Measurements from ENCODE around the gene SENP1.

SENP1 gene

DNA sequence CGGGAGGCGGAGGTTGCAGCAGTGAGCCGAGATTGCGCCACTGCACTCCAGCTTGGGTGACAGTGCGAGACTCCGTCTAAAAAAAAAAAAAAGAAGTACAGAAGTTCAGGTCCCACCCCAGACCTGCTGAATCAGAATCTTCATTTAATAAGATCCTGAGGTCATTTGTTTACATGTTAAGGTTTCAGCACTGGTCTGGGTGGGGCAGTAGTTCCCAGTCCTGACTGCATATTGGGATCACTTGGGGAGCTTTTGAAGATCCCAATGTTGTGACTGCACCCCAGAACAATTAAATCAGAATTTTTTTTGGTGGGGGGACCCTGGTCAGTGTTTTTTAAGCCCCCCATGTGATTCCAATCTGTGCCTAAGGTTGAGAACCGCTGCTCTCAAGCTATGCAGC lies 89.9 kb downstream of the SENP1 start:
- DNase-seq = no peak

DNA sequence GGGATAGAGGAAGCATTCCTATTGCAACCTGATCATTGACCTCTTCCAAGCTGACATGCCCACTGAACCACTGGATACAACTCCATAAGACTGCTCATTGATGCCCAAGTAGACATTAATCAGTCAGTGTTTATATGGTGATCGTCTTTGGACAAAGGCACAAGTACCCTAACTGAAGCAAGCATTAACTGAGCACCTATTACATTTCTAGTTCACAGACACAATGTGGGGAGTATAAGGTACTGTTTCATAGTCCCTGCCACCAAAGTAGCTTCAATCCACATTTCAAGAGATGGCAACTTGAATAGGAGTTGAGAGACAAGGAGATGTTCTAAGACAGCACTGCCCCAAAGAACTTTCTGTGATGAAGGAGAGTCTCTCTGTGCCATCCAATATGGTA lies 90.8 kb downstream of the SENP1 start:
- no peak for DNase-seq

DNA sequence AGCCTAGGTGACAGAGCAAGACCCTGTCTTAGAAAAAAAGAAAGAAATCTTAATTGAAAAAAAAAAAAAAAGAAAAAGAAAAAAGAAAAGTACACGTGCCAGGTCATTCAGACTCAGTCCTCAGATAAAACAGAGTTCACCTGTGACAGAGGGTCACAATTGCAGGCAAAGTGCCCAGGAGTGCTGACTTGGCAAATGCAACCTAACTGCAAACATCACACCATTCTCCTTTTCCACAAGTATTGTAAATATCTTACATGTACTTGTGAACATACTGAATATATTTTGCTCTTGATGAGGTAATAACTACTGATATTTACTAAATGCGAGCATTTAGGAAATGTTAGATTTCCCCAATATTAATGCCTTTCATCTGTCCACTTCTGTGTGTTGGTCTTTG lies 92.6 kb downstream of the SENP1 start:
- DNase-seq = no peak

DNA sequence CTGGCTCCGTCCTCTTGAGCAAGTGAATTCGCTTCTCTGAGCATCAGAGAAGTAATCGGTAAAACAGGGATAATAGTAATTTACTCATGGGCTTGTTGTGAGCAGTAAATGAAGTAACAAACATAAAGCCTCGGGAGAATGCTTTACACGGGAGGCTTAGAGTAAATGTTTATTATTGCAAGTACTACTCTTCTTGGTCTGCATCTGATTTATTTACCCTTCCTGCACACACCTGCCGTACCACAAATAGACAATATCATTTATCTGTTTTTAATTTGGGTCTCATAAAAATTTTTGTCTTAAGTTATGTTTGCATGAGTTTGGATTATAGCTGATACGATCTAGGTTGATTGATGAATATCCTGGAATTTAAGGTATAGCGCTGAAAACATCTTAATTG lies 93.8 kb downstream of the SENP1 start:
- no peak for DNase-seq

DNA sequence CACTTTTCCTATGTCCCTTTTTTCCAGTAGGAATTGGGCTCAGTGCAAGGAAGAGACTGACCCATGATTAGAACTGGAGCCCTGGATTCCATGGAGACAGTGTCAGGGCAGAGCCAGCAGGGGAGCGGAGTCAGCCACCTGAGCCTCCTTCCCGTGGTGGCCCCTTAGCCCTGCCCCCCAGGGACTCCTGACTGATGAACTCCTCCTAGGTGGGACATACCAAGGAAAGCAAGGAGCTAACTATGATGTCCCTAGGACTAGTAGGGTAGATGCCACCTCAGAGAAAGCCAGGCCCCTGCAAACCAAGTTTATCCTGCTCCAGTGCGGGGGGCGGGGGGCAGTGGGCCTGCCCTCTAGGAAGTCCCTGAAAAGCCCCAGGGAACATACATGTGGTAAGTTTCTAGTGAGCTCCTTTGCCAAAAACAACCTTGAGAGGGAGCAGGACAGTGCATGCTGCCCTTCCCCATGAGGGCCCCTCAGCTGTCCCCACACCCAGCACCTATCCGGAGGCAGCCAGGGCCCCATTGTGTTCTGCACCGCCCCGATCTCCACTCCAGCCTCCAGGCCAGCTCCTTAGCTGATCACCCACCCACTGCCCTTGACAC lies 95.4 kb downstream of the SENP1 start:
- no peak for DNase-seq

DNA sequence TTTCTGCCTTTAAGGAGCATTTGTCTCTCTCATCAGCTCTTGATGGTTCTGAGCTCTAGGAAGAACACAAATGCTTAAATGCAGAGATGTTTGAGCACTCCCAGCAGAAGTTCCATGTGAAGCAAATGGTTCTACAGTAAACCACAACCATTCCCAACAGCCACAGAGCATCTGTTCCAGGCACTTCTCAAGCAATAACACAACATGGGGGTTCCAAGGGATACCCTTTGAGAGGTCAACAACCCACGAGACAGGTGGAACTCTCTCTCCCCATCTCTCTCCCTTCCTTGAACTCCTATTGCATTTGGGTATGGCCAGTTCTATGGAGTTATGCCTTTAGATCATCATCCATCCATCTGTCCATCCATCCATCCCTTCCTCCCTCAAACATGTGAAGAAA lies 96.4 kb downstream of the SENP1 start:
- no peak for DNase-seq

DNA sequence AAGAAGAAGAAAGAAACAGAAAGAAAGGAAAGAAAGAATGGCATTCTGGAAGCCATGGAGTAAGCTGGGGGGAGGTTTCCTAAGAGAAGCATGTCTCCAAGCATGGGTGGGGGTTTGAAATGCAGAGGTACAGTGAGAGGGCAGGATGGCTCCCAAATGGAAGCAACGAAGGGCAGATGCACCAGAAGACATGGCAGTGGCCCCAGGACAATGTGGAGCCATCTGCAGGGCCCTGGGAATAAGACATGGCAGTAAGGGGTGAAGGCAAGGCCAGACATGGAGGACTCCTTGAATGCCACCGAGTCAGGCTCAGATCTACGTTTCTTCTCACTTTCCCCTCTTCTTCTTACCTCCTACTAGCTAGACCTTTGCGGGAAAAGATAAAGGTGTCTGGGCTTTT lies 96.9 kb downstream of the SENP1 start:
- DNase-seq = no peak

DNA sequence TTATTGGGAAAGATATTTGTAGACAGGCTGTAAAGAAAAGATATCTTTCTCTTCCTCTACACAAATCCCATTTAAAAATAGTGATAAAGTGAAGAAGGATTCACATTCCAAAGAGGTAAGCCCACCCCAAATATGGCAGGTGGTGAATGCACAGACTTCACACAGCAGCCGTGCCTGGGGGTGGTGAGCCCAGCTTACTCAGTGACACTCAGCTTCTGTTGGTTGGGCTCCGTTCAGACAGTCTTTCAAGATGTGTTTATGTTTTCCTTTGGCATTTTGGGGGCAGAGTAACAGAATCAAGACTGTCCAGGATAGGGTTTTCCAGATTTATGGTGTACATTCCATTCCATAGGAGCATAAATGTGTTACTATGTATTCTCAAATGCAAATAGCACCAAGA lies 97.5 kb downstream of the SENP1 start:
- no peak for DNase-seq

DNA sequence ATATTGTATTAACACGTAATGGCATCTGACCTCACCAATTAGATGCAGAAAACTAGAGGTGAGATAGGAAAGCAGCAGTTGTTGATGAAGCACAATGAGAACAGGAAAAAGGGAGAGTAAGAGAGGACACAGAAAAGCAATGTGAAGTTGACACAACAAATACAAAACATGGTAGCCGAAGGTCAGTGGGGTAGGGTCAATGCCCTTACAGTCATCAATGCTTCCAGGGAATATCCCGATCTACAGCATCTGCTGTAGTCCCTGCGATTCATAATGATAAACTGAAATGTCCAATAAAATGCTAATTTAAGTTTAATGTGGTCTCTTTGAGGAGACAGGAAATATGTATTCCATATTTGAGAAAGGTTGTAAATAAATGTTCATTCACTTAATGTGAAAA lies 98.7 kb downstream of the SENP1 start:
- DNase-seq = no peak

DNA sequence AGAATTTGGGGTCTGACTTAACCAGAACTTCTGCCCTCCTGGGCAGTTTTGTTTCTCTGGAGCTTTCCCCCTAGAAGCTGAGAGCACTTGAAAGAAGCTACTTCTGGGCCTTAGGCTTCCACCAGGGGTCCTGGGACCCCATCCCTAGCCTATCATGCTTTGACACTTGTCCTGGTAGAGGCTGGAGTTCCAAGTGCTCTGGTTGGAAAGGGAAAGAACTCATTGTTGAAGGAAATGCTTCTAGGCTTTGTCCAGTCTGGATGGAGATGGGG lies 100.2 kb downstream of the SENP1 start:
- no peak for DNase-seq

DNA sequence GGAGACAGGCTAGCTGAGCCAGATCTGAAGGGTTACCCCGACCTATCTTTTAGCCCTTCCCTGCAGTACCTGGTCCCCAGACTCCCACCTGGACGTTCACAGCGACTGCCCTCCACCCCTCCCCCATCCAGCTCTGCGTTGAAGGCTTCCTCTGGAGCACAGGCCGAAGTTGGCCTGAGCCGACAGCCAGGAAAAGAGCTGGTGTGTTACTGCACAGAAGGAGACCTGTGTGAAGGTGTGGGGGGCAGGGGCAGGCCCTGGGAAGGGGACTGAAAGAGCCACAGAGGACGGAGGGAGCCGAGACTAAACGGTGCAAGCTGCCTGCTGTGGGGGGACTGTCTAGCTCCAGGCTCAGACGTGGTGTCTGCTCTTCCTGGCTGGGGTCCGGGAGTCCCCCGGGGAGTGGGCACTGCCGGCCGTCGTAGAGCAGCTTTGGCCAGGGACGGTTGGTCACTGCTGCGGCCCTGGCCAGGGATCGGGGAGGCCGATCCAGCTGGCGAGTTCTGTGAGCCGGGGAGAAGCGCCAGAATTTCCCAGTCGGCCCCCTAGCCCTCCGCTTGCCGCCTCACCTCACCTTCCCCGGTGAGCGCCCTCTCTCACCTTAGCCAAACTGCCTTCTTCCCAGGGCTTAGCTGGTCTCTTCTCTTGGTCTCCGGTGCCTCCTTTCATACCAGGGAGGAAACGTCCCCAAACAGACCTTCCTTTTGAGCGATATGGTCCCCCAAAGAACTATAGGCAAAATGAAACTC lies 100.7 kb downstream of the SENP1 start:
- DNase-seq = no peak

DNA sequence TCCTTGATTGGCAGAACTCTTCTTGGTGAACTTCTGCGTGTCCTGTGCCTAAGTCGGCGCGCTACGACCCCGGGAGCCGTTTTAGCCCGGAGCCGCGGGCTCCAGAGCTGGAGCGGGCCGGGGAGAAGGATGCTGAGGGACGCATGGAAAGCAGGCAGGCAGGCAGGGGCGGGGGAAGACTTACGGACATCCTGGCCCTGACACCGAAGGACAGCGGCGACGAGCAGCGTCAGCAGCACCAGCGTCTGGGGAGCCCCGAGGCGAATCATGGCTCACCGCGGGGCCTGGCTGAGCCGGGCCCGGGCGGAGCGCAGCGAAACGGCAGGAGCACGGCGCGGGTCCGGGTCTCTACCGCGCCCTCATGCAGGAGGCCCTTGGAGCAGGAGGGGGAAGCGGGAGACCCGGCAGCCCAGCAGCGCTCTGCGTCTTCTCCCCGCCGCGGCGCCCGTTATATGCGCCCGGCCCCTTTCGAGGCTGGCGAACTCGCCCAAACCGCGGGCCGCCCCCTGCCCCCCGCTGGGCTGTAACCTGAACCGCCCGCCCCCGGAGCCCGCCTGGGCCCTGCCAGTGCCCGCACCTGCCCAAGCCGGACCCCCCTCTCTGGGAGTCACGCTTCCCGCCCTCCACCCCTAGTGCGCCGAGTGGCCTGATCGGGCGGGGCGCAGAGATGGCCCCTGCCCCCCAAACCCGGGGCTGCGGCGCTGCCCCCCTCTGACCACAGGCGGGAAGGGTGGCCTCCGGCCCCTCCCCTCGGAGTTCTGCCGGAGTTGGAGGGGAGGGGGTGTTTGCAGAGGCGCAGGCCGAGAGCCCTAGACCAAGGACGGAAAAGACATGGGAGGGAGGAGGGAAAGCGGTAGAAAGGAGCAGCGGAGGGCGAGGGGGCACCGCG lies 101.6 kb downstream of the SENP1 start, which contains the start of gene COL2A1:
Gene COL2A1 (minus strand): TSS at position 424 of the 889 bp plus-strand sequence. CDS start 155 bp downstream, at position 269.
- DNase-seq = peak; percentile 47

DNA sequence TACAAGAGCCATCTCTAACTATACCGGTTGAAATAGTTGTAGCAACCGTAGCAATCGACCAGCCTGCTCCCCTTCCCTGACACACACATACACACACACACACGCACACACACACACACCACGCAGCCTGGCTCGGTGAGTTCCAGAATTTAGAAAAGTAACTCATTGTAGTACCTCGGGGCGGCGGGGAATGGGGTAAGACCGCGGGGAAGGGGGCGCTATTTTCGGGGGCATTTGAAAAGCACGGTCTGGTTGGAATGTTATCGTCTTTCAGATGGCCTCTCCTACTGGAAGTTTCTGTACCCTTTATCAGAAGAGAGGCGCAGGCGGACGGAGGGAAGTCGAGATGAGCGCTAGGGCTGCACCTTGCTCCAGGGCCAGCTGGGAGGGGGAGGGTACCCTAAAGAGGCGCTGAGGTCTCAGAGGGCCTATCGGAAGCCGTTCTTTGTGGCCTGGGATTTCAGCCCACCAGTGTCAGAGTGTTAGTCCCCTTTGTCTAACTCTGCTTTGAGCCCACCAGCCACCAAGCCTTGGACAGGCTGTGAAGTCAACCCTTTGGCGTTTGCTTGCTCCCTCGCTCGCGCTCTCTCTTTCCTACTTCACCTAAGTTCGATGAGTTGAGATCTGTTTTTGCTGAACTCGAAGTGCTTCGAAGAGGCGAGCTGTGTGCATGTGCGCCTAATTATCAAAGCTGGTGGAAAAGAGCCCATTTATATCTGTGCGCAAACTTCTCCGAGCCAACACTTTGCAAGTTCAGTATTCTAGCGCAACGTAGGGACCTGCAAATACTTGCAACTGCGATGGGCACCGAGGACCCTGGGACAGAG lies 102.4 kb downstream of the SENP1 start:
- peak; percentile 30 for DNase-seq

DNA sequence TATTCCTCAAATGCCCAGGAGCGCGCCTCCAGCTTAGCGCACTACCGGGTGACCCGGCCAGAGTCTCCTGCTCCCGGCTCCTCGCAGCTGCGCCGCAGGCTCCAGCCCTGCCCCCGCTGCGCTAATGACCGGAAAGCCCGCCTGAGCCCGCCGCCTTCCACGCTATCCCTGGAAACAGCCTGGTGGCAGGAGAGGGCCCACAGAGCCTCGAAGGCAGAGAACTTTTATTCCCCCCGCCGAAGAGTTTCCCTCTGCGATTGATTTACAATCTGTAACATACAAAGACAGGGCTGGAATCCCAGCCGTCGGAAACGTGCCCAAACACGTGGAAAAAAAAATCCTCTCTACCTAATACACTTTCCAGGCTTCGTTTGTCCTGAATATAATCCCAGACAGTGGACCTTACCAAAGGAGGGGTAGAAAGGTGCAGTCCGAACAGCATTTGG lies 103.1 kb downstream of the SENP1 start:
- no peak for DNase-seq

DNA sequence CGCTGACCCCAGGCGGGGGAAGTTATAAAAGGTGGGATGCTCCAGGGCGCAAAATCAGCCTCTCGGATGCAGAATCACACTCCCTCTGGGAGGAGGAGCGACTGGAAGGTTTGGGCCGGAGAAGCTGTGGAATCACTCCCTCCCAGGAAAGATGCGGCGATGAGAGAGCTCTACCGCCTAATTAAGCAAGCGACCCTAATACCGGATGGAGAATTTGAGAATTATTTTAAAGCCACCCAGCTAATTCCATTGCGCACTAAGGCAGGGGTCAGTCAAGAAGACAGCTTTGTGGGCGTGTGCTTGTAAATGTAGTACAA lies 103.5 kb downstream of the SENP1 start:
- no peak for DNase-seq

DNA sequence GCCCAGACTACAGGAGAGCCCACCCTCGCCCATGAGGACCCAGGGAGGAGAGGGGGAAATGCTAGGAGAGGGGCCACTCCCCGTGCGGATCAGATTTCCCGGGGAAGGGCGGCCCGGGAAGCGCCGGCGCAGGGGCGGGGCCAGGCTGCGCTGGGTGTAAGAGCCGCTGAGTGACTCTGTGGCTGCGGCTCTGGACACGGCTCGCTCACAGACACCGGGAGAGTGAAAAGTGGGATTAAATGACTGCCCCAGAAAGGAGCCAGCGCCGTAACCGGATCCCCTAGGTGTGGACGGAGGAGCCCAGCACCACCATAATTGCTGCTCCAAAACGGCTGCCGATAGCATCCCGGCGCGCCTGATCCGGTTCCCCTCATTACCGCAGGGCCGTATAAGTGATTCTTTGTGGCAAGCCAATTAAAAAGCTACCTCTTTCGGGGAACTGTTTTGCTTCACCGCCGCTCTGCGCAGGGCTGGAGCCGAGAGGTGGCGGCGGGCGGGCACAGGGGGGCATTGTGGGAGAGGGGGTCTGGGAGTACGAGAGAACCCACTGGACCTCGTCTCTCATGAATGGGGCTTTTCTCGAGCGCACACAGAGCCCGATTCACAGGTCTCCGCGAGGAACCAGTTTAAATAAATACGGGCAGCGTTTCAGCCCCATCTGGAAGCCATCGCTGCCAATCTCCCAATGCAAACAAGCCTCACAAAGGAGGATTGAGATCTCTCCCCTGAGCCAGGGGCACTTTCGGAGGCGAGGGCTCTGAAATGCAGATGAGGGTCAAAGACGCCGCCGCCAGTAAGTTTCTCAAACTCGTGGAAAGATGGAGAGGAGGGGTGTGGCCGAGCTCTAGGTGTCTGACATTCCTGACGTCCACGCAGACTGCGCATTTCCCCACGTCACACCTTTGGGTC lies 104.1 kb downstream of the SENP1 start:
- peak; percentile 11 for DNase-seq

DNA sequence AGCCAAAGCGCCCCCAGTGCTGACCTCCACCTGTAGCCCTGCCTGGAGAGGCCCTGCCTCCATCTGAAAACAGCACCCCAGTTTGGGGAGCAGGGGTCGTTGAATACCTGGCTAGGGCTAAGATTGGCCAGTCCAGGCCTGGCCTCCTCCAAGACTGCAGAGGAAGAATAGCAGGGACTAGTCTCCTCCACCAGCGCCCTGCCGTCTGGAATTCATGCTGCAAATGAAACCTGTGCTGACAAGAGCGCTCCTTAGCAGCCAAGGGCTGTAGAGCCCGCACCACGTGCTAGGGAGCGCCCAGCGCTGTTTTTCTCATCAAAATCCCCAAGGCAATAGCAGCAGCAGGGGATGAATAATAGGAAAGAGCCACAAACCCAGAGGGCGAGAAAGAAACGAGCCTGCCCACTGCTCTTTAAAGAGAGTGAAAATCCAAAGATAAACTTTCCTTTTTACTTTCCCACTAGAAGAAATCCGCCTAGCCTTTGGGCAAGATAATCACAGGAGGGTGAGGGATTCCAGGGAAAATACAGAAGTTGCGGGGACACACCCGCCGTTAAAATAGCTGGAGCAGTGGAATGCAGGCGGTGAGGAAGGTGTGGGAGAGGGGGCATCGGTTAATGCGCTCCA lies 104.9 kb downstream of the SENP1 start:
- DNase-seq = peak; percentile 22

DNA sequence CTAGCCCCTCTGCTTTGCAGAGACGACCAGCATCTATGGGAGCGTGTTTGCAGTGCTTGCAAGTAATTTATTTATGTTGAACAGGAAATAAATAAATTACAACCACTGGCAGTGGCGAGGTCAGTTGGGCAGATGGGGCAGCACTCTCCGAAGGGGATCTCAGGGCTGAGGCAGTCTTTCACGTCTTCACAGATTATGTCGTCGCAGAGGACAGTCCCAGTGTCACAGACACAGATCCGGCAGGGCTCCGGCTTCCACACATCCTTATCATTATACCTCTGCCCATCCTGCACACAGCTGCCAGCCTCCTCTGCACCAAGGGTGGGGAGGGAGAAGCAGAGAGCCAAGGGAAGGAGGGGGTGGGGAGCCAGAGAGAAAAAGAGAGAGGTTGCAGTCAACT lies 106.1 kb downstream of the SENP1 start:
- DNase-seq = no peak

DNA sequence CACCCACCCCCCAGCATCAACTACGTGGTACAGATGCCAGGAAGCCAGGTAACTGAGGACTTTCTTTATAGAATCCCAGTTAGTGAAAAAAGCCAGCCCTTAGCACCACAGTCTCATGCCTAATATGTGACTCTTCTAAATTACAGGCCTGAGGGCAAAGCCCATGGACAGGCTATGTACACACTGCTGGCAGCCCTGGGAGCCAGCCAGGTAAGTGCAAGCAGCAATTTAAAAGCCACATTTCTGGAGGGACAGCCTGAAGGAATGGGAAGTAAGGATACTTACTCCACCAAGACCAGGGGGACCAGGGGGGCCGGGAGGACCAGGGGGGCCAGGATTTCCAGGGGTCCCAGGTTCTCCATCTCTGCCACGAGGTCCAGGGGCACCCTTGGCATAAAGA lies 108.6 kb downstream of the SENP1 start:
- DNase-seq = no peak

DNA sequence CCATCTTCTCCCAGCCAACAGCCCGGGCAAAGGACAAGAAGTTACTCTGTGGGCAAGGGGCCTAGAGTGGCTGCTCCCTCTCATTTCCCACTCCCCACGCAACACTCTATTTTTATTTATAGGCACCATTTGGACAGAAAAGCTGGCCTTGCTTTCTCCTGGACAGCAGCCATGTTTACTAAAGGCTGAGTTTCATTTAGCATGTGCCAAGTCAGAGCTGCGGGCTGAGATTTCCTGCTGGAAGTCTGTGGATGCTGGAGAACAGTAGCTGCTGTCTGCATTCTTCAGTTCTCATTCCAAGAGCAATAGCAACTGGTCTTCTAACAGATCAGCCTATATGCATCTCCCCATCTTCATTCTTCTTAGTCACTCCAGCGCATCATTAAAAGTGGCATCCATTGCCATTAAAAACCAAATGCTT lies 109.9 kb downstream of the SENP1 start:
- no peak for DNase-seq

DNA sequence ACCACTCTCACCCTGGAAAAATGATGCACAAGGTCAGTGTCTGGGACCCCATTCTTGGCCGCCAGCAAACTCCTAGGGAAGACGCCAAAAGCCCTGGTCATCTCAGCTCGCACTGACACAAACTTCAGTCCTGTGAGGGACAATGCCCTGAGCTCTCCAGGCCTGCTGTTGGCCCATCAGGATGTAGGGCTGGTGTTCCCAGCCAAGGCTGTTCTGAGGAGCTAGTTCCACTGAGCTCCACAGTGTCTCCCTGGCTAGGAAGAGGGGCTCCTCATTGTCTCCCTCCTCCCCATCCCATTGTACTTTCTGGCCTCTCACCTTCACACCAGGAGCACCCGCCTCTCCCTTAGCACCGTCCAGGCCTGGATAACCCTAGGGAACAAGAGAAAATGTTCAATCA lies 112.4 kb downstream of the SENP1 start:
- no peak for DNase-seq

Data from activated CD4-positive, alpha-beta T cell treated with anti-CD3 and anti-CD28 coated beads for 48 hours (primary cell).